Liver (tissue), 9 donors: ENCODE measurements around the gene TTC24. TPM values are rescaled to one million over a fixed set of nuclear protein-coding genes. Genes with fewer than 3 reads are reported as not detected.

Experiments used
- DNase-seq: peaks from one replicate; pipeline ENCODE4 v3.0.0-alpha.2; 2017; ENCODE audit warnings: low spot score
- H3K27ac ChIP-seq, 2 donors: one replicate each; pipeline ENCODE4 v1.7.0; 2013; ENCODE audit warnings: inconsistent platforms in 2 of 2, low read length in 2 of 2, control low read depth in 1 of 2, low read depth in 1 of 2, mild to moderate bottlenecking in 1 of 2
- H3K27me3 ChIP-seq, 4 donors: one replicate each; pipeline versions ENCODE4 v1.6.1 to v1.7.0; 2013; ENCODE audit warnings: low read length in 3 of 4, inconsistent platforms in 1 of 4, mild to moderate bottlenecking in 1 of 4, moderate library complexity in 1 of 4; ENCODE audit not compliant: control insufficient read depth in 4 of 4, insufficient read depth in 4 of 4
- H3K36me3 ChIP-seq, 4 donors: one replicate each; pipeline versions ENCODE4 v1.6.1 to v1.7.0; 2013; ENCODE audit warnings: low read length in 3 of 4, mild to moderate bottlenecking in 3 of 4, low read depth in 1 of 4, moderate library complexity in 1 of 4; ENCODE audit not compliant: control insufficient read depth in 4 of 4, insufficient read depth in 3 of 4
- H3K4me1 ChIP-seq, 4 donors: one replicate each; pipeline versions ENCODE4 v1.6.1 to v1.7.0; 2013; ENCODE audit warnings: low read length in 3 of 4, mild to moderate bottlenecking in 3 of 4, moderate library complexity in 1 of 4; ENCODE audit not compliant: control insufficient read depth in 4 of 4, insufficient read depth in 4 of 4
- H3K4me3 ChIP-seq, 3 donors: one replicate each; pipeline versions ENCODE4 v1.6.1 to v1.7.0; 2013; ENCODE audit warnings: low read length in 3 of 3, control low read depth in 1 of 3, low read depth in 1 of 3, mild to moderate bottlenecking in 1 of 3
- H3K9ac ChIP-seq, 2 donors: one replicate each; pipeline ENCODE4 v1.7.0; 2013; ENCODE audit warnings: low read length in 2 of 2, mild to moderate bottlenecking in 2 of 2, moderate library complexity in 2 of 2, control low read depth in 1 of 2, low read depth in 1 of 2
- H3K9me3 ChIP-seq, 4 donors: one replicate each; pipeline versions ENCODE4 v1.6.1 to v1.7.0; 2013; ENCODE audit warnings: low read length in 3 of 4; ENCODE audit not compliant: control insufficient read depth in 4 of 4
- ATF3 ChIP-seq: IDR thresholded peaks from 2 replicates; pipeline ENCODE4 v1.6.1; 2016; ENCODE audit warnings: antibody characterized with exemption
- EGR1 ChIP-seq, 2 donors: IDR thresholded peaks; 2 replicates each; pipeline ENCODE4 v1.6.1; 2016 to 2018; ENCODE audit warnings: antibody characterized with exemption in 2 of 2, low read depth in 2 of 2
- FOXA1 ChIP-seq: IDR thresholded peaks from 2 replicates; pipeline ENCODE4 v1.6.1; 2016; ENCODE audit warnings: antibody characterized with exemption
- GABPA ChIP-seq, 2 donors: IDR thresholded peaks in 1 of 2; conservative IDR thresholded peaks in 1 of 2; 2 replicates each; pipeline ENCODE4 v1.6.1; 2016; ENCODE audit warnings: antibody characterized with exemption in 2 of 2, mild to moderate bottlenecking in 1 of 2, moderate library complexity in 1 of 2
- HNF4G ChIP-seq: IDR thresholded peaks from 2 replicates; pipeline ENCODE4 v1.6.1; 2016; ENCODE audit warnings: antibody characterized with exemption
- JUND ChIP-seq, 2 donors: IDR thresholded peaks; 2 replicates each; pipeline ENCODE4 v1.6.1; 2016; ENCODE audit warnings: antibody characterized with exemption in 2 of 2
- NR2F2 ChIP-seq: IDR thresholded peaks from 2 replicates; pipeline ENCODE4 v1.6.1; 2016; ENCODE audit warnings: antibody characterized with exemption
- RAD21 ChIP-seq, 2 donors: IDR thresholded peaks; 2 replicates each; pipeline ENCODE4 v1.6.1; 2016; ENCODE audit warnings: antibody characterized with exemption in 2 of 2, mild to moderate bottlenecking in 2 of 2
- REST ChIP-seq: IDR thresholded peaks from 2 replicates; pipeline ENCODE4 v1.6.1; 2016; ENCODE audit warnings: antibody characterized with exemption, mild to moderate bottlenecking
- SP1 ChIP-seq: IDR thresholded peaks from 2 replicates; pipeline ENCODE4 v1.6.1; 2018; ENCODE audit warnings: antibody characterized with exemption, mild to moderate bottlenecking
- WGBS: extraction: QIAGEN DNeasy Blood & Tissue Kit; methylation state at CpG from one replicate; pipeline ENCODE4 v1.1.7; 2013; 5-methylcytosine and 5-hydroxymethylcytosine counted together
- polyA plus RNA-seq, 2 donors: library from polyadenylated mRNA; stranded (reverse) in 1 of 2; unstranded in 1 of 2; fragments of 200-250 nt in 1 of 2; fragments of >200 nt in 1 of 2; fragmentation: Nextera tagmentation in 1 of 2; extraction: Ambion mirVana in 1 of 2; gene quantifications; one replicate each; pipeline versions ENCODE4 v1.2.1 to v1.2.3, GENCODE V29; 2013 to 2015
- total RNA-seq, 2 donors: library from RNA; depleted of rRNA; stranded (reverse); fragments of >200 nt; gene quantifications; one replicate each; pipeline ENCODE4 v1.2.3, GENCODE V29; 2014
- TF ChIP-seq, protein P1 (sequence below): fragments of 150-350 bp; IDR thresholded peaks from 2 replicates; pipeline ENCODE4 v1.5.1; 2017; ENCODE audit warnings: improper control_type of control experiment, low read depth, low read length; ENCODE audit not compliant: missing input control
- TF ChIP-seq, protein P2 (sequence below): IDR thresholded peaks from 2 replicates; pipeline ENCODE4 v1.6.1; 2016; ENCODE audit warnings: antibody characterized with exemption
- donor health status: healthy.
- donor health status: healthy.
- donor health status: healthy.
- donor health status: healthy.
- donor health status: healthy.

Gene TTC24
- total and polyA plus RNA-seq, 4 donors = 0.08 to 0.14 (median 0.10) TPM; not detected in 1

GRCh38 chr1:156546267-156546666, 33.3 kb upstream of the TTC24 start:
- Histone ChIP-seq H3K27ac (no peak overlapping the region), H3K36me3 (no peaks in the 10 kb centered on the region), H3K27me3 (no peaks in the 10 kb centered on the region), H3K4me1 (no peaks in the 10 kb centered on the region), H3K9ac (no peak overlapping the region), H3K4me3 (no peak overlapping the region), H3K9me3 (no peaks in the 10 kb centered on the region)
- no peak for DNase-seq
- WGBS = 97% methylated on average over 3 of the region's 3 CpGs
- TF ChIP-seq, protein P1, sequence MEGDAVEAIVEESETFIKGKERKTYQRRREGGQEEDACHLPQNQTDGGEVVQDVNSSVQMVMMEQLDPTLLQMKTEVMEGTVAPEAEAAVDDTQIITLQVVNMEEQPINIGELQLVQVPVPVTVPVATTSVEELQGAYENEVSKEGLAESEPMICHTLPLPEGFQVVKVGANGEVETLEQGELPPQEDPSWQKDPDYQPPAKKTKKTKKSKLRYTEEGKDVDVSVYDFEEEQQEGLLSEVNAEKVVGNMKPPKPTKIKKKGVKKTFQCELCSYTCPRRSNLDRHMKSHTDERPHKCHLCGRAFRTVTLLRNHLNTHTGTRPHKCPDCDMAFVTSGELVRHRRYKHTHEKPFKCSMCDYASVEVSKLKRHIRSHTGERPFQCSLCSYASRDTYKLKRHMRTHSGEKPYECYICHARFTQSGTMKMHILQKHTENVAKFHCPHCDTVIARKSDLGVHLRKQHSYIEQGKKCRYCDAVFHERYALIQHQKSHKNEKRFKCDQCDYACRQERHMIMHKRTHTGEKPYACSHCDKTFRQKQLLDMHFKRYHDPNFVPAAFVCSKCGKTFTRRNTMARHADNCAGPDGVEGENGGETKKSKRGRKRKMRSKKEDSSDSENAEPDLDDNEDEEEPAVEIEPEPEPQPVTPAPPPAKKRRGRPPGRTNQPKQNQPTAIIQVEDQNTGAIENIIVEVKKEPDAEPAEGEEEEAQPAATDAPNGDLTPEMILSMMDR = no peak
- TF ChIP-seq REST = no peak
- TF ChIP-seq ATF3 = no peak
- TF ChIP-seq FOXA1 = no peak
- no peak for TF ChIP-seq SP1
- no peak for TF ChIP-seq NR2F2
- no peak for TF ChIP-seq JUND (IDR thresholded peaks at IDR 0.05)
- TF ChIP-seq, protein P2, sequence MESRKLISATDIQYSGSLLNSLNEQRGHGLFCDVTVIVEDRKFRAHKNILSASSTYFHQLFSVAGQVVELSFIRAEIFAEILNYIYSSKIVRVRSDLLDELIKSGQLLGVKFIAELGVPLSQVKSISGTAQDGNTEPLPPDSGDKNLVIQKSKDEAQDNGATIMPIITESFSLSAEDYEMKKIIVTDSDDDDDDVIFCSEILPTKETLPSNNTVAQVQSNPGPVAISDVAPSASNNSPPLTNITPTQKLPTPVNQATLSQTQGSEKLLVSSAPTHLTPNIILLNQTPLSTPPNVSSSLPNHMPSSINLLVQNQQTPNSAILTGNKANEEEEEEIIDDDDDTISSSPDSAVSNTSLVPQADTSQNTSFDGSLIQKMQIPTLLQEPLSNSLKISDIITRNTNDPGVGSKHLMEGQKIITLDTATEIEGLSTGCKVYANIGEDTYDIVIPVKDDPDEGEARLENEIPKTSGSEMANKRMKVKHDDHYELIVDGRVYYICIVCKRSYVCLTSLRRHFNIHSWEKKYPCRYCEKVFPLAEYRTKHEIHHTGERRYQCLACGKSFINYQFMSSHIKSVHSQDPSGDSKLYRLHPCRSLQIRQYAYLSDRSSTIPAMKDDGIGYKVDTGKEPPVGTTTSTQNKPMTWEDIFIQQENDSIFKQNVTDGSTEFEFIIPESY = no peak
- TF ChIP-seq RAD21 (IDR thresholded peaks at IDR 0.05) = no peak
- no peak for TF ChIP-seq HNF4G
- TF ChIP-seq GABPA (IDR thresholded peaks at IDR 0.05 in 1 of 2, conservative IDR thresholded peaks at IDR 0.05 in 1 of 2) = no peak
- TF ChIP-seq EGR1 (IDR thresholded peaks at IDR 0.05; ENCODE audit: low read depth in 2 of 2) = no peak

GRCh38 chr1:156547434-156547833, 32.1 kb upstream of the TTC24 start:
- Histone ChIP-seq H3K4me3 (no peak overlapping the region), H3K27me3 (no peaks in the 10 kb centered on the region), H3K27ac (no peak overlapping the region), H3K4me1 (no peaks in the 10 kb centered on the region), H3K36me3 (no peaks in the 10 kb centered on the region), H3K9me3 (no peaks in the 10 kb centered on the region), H3K9ac (no peak overlapping the region)
- 97% methylated on average over 4 of the region's 4 CpGs for WGBS
- TF ChIP-seq, protein P1 = no peak
- DNase-seq = no peak
